Body of pancreas (tissue), 4 donors: Measurements from ENCODE around the gene RNF112. TPM values are rescaled to one million over a fixed set of nuclear protein-coding genes. Genes with fewer than 3 reads are reported as not detected.

ENCODE experiments used
- ATAC-seq: fragments of 150-250 bp; one replicate; pipeline ENCODE4 v1.9.1; 2016
- DNase-seq, 4 donors: peaks; one replicate each; pipeline ENCODE4 v3.0.0-alpha.2; 2019
- H3K27ac ChIP-seq, 4 donors: fragments of 200-600 bp; sonication (generic); 1 replicate in 3 of 4; 2 replicates in 1 of 4; pipeline versions ENCODE4 v1.5.1 to v1.6.1; 2016 to 2019; ENCODE audit warnings: mild to moderate bottlenecking in 1 of 4, mixed read lengths in 1 of 4, moderate library complexity in 1 of 4
- H3K27me3 ChIP-seq, 2 donors: fragments of 200-600 bp; sonication (generic); one replicate each; pipeline ENCODE4 v1.6.0; 2016; ENCODE audit warnings: mild to moderate bottlenecking in 1 of 2
- H3K36me3 ChIP-seq, 2 donors: fragments of 200-600 bp; sonication (generic); replicated peaks in 1 of 2; 2 replicates each; pipeline ENCODE4 v1.5.1; 2016; ENCODE audit warnings: low read depth in 2 of 2; ENCODE audit not compliant: insufficient read depth in 1 of 2
- H3K4me1 ChIP-seq: fragments of 200-600 bp; sonication (generic); one replicate; pipeline ENCODE4 v1.6.0; 2016
- H3K4me3 ChIP-seq, 2 donors: fragments of 200-600 bp; sonication (generic); 1 replicate in 1 of 2; 2 replicates in 1 of 2; pipeline ENCODE4 v1.5.1; 2016 to 2019
- H3K9me3 ChIP-seq, 3 donors: fragments of 200-600 bp; sonication (generic); 1 replicate in 2 of 3; 2 replicates in 1 of 3; pipeline ENCODE4 v1.5.1; 2016
- CTCF ChIP-seq, 7 experiments: fragments of 450-650 bp in 4 of 7; fragments of 200-600 bp in 3 of 7; sonication (generic) in 3 of 7; IDR thresholded peaks; one replicate each; pipeline ENCODE4 v1.5.1; 2016 to 2019; ENCODE audit warnings: antibody characterized with exemption in 7 of 7
- POLR2A ChIP-seq, 3 donors: fragments of 450-650 bp; IDR thresholded peaks; one replicate each; pipeline ENCODE4 v1.6.1; 2016; ENCODE audit warnings: antibody characterized with exemption in 3 of 3, mild to moderate bottlenecking in 2 of 3
- WGBS, 2 donors: methylation state at CpG; one replicate each; pipeline ENCODE4 v1.1.5; 2017; 5-methylcytosine and 5-hydroxymethylcytosine counted together
- intact Hi-C: fragments of 100-400 bp; cut with DNase I; formaldehyde crosslinking; loops from one replicate; pipeline ENCODE4 v1.15.1; 2023
- total RNA-seq, 2 donors: library from RNA; depleted of rRNA; stranded (reverse); fragments of >200 nt; gene quantifications; one replicate each; pipeline ENCODE4 v1.1.0, GENCODE V29; 2016

The RNF112 gene
- total RNA-seq, 2 donors from 2014 or later = 0.52 to 5.9 TPM

GRCh38 chr17:19387921-19388521 lies 23.0 kb upstream of the RNF112 start:
- peaks cover 0 to 6% of the 10 kb centered on the region in 2 donors for H3K36me3 ChIP-seq
- intact Hi-C loops = no loop called here
- H3K27ac ChIP-seq = peak overlapping the region in 3 of 4 donors; percentile 34 to 54 (median 54)
- ATAC-seq (peak; percentile 32), DNase-seq (peak in 2 of 4 donors; percentile 20 to 26)
- H3K27me3 ChIP-seq = no peaks in the 10 kb centered on the region
- WGBS, 2 donors = 56 to 75% methylated on average over 2 of the region's 2 CpGs
- no peaks in the 10 kb centered on the region for H3K9me3 ChIP-seq
- no peaks in the 10 kb centered on the region for H3K4me1 ChIP-seq
- H3K4me3 ChIP-seq = no peak overlapping the region
- TF ChIP-seq POLR2A (IDR thresholded peaks at IDR 0.05) = no peak

- Histone ChIP-seq H3K4me1 (no peaks in the 10 kb centered on the region), H3K36me3 (no peaks in the 10 kb centered on the region), H3K27ac (no peak overlapping the region), H3K4me3 (no peak overlapping the region), H3K9me3 (no peaks in the 10 kb centered on the region), H3K27me3 (no peaks in the 10 kb centered on the region)
- peak in 1 of 4 donors; percentile 16 for DNase-seq
- TF ChIP-seq POLR2A (IDR thresholded peaks at IDR 0.05) = no peak
- no peak for TF ChIP-seq CTCF (IDR thresholded peaks at IDR 0.05)
- 77 to 84% methylated on average over 5 of the region's 5 CpGs for WGBS, 2 donors
- intact Hi-C loops = no loop called here
- ATAC-seq = no peak
Observed at GRCh38 chr17:19388791-19389785, 21.9 kb upstream of the RNF112 start.

- intact Hi-C loops = no loop called here
- no peak for TF ChIP-seq POLR2A (IDR thresholded peaks at IDR 0.05)
- no peak for TF ChIP-seq CTCF (IDR thresholded peaks at IDR 0.05)
- peak in 1 of 4 donors; percentile 2 for DNase-seq
- no peaks in the 10 kb centered on the region for H3K9me3 ChIP-seq
- H3K27me3 ChIP-seq = no peaks in the 10 kb centered on the region
- no peaks in the 10 kb centered on the region for H3K36me3 ChIP-seq
- H3K4me1 ChIP-seq = no peaks in the 10 kb centered on the region
- H3K27ac ChIP-seq = no peak overlapping the region
- WGBS, 2 donors = 72 to 88% methylated on average over 2 of the region's 2 CpGs
- no peak overlapping the region for H3K4me3 ChIP-seq
- ATAC-seq = no peak
Observed at GRCh38 chr17:19390951-19391350, 20.1 kb upstream of the RNF112 start.

GRCh38 chr17:19391432-19391831 lies 19.6 kb upstream of the RNF112 start:
- DNase-seq = peak in 1 of 4 donors; percentile 2
- Histone ChIP-seq H3K4me3 (no peak overlapping the region), H3K9me3 (no peaks in the 10 kb centered on the region), H3K27ac (no peak overlapping the region), H3K36me3 (no peaks in the 10 kb centered on the region), H3K27me3 (no peaks in the 10 kb centered on the region), H3K4me1 (no peaks in the 10 kb centered on the region)
- intact Hi-C loops = no loop called here
- no peak for TF ChIP-seq POLR2A (IDR thresholded peaks at IDR 0.05)
- TF ChIP-seq CTCF (IDR thresholded peaks at IDR 0.05) = no peak
- WGBS, 2 donors = 74 to 88% methylated on average over 7 of the region's 7 CpGs
- no peak for ATAC-seq

- no peaks in the 10 kb centered on the region for H3K36me3 ChIP-seq
- no peak for DNase-seq
- intact Hi-C loops = no loop called here
- no peak overlapping the region for H3K4me3 ChIP-seq
- 57 to 68% methylated on average over 5 to 7 of the region's 7 CpGs for WGBS, 2 donors
- H3K27me3 ChIP-seq = no peaks in the 10 kb centered on the region
- no peaks in the 10 kb centered on the region for H3K9me3 ChIP-seq
- no peaks in the 10 kb centered on the region for H3K4me1 ChIP-seq
- no peak for TF ChIP-seq POLR2A (IDR thresholded peaks at IDR 0.05)
- TF ChIP-seq CTCF (IDR thresholded peaks at IDR 0.05) = no peak
- ATAC-seq = no peak
- no peak overlapping the region for H3K27ac ChIP-seq
Observed at GRCh38 chr17:19392303-19392702, 18.7 kb upstream of the RNF112 start.
